ENCODE data around the gene LRRK1.

DNA sequence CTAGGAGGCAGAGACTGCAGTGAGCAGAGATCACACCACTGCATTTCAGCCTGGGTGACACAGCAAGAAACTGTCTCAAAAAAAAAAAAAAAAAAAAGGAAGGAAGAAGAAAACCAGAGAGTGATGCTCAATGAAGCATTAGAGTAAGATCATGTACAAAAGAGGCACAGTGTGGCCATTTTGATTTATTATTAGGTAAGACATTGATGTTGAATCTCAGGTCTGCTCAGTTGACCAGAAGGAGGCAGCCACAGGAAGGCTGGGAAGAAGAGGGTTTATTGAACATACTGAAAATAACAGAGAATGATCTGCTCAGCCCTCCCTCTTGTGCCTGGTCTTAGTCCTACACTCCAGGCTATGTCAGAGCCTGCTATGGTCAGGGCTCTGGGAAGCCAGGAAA lies 15.6 kb downstream of the LRRK1 start:
- TF ChIP-seq, protein P1, sequence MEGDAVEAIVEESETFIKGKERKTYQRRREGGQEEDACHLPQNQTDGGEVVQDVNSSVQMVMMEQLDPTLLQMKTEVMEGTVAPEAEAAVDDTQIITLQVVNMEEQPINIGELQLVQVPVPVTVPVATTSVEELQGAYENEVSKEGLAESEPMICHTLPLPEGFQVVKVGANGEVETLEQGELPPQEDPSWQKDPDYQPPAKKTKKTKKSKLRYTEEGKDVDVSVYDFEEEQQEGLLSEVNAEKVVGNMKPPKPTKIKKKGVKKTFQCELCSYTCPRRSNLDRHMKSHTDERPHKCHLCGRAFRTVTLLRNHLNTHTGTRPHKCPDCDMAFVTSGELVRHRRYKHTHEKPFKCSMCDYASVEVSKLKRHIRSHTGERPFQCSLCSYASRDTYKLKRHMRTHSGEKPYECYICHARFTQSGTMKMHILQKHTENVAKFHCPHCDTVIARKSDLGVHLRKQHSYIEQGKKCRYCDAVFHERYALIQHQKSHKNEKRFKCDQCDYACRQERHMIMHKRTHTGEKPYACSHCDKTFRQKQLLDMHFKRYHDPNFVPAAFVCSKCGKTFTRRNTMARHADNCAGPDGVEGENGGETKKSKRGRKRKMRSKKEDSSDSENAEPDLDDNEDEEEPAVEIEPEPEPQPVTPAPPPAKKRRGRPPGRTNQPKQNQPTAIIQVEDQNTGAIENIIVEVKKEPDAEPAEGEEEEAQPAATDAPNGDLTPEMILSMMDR (IDR thresholded peaks at IDR 0.05): no peak
- TF ChIP-seq POLR2A (IDR thresholded peaks at IDR 0.05): no peak

Data from prostate gland (tissue), 2 donors.